Lower leg skin (tissue), 4 donors: Measurements from ENCODE around the gene GSE1. TPM values are rescaled to one million over a fixed set of nuclear protein-coding genes. Genes with fewer than 3 reads are reported as not detected.

Experiments used
- DNase-seq, 2 donors: peaks; one replicate each; pipeline ENCODE4 v3.0.0-alpha.2; 2019; ENCODE audit warnings: low spot score in 2 of 2
- H3K4me3 ChIP-seq: fragments of 200-600 bp; sonication (generic); 2 replicates; pipeline ENCODE4 v1.5.1; 2017; ENCODE audit warnings: mild to moderate bottlenecking, low read depth; ENCODE audit not compliant: poor library complexity, severe bottlenecking
- CTCF ChIP-seq, 3 donors: fragments of 450-650 bp; IDR thresholded peaks; one replicate each; pipeline ENCODE4 v1.5.1; 2016; ENCODE audit warnings: antibody characterized with exemption in 3 of 3, mild to moderate bottlenecking in 3 of 3, moderate library complexity in 2 of 3
- POLR2A ChIP-seq, 2 donors: fragments of 450-650 bp; IDR thresholded peaks; one replicate each; pipeline ENCODE4 v1.6.1; 2016 to 2017; ENCODE audit warnings: antibody characterized with exemption in 2 of 2, mild to moderate bottlenecking in 1 of 2, moderate library complexity in 1 of 2
- WGBS, 2 donors: methylation state at CpG; one replicate each; pipeline ENCODE4 v1.1.5; 2018; 5-methylcytosine and 5-hydroxymethylcytosine counted together
- intact Hi-C: fragments of 100-400 bp; cut with DNase I; formaldehyde crosslinking; loops from one replicate; pipeline ENCODE4 v1.15.0; 2023; ENCODE audit warnings: low total_unique reads
- total RNA-seq, 4 donors: library from RNA; depleted of rRNA; stranded (reverse); fragments of >200 nt; gene quantifications; one replicate each; pipeline ENCODE4 v1.1.0, GENCODE V29; 2016

Gene GSE1
- total RNA-seq, 4 donors from 2014 or later, result 62.9 to 113 (median 69.9) TPM

- H3K4me3 ChIP-seq, result no peak overlapping the region
- intact Hi-C loops, result loop anchor here (10.0 kb wide), 1 partner anchor 312 kb away; no protein-coding TSS in a partner anchor
- peak in 1 of 2 donors; percentile 32 for DNase-seq
- no peak for TF ChIP-seq CTCF (IDR thresholded peaks at IDR 0.05)
- TF ChIP-seq POLR2A (IDR thresholded peaks at IDR 0.05), result no peak
- WGBS, 2 donors, result 47 to 56% methylated on average over 27 to 28 of the region's 28 CpGs
These were observed 3.6 kb downstream of the GSE1 start for GRCh38 chr16:85616607-85617321.

DNA sequence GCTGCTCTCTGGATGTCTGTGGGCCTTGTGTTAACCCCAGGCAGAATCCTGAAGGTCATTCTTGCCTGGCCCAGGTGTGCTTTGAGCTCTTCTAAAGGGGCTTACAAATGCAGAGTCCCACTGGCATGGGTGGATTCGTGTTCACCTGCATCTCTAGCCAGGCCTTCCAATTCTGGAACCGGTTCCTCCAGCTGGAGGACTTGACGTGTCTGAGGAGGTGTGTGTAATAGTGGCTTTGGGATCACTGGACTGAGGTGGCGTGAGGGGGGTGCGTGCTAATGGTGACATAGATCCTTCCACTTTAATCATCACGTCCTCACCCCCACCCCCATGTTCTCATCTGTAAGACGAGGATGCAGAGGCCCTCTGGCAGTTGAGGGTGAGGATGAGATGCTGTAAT, 4.8 kb downstream of the GSE1 start:
- WGBS, 2 donors, result 69 to 83% methylated on average over 7 of the region's 7 CpGs
- DNase-seq, result no peak
- no peak for TF ChIP-seq POLR2A (IDR thresholded peaks at IDR 0.05)
- no peak for TF ChIP-seq CTCF (IDR thresholded peaks at IDR 0.05)
- intact Hi-C loops, result loop anchor here (10.0 kb wide), 1 partner anchor 313 kb away; no protein-coding TSS in a partner anchor
- no peak overlapping the region for H3K4me3 ChIP-seq

GRCh38 chr16:85618521-85618920, 5.4 kb downstream of the GSE1 start:
- TF ChIP-seq POLR2A (IDR thresholded peaks at IDR 0.05), result no peak
- TF ChIP-seq CTCF (IDR thresholded peaks at IDR 0.05), result no peak
- no peak for DNase-seq
- intact Hi-C loops, result loop anchor here (10.0 kb wide), 1 partner anchor 314 kb away; no protein-coding TSS in a partner anchor
- no peak overlapping the region for H3K4me3 ChIP-seq
- 96 to 100% methylated on average over 9 of the region's 9 CpGs for WGBS, 2 donors

DNA sequence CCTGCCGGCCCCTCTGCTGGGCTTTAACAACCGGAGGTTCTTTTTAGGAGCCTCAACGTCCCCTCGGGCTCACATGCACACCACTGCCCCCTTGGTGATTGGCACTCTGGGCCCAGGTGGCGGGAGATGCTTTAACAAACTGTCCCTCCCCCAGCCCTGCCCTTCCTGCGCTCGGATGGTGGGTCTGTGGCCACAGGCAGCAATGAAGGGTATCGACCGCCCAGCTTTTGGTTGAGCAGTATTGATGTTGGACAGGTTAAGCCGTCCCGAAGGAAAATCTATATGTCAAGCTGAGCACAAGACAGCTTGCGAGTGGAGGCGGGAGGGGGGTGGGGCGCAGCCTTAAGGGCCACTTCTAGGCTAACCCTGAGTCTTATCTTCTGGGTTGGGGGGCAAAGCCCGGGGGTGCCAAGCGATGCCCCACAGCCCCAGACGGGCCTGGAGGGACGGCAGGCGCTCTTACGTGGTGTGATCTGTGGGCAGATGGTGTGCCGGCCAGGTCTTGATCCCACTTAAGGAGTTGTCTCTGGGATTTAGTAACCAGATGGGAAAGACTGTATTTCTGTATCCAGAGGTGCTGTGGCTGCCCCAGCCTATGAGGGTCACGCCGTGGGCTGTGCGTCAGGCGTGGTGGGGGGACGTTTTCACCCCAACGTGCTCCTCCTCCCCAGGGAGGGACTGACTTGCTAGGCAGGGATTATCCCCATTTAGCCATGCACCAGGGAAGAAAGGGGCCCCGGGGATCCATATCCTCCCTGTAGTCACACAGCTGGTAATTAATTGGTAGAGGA, 6.2 kb downstream of the GSE1 start:
- 93 to 94% methylated on average over 28 of the region's 28 CpGs for WGBS, 2 donors
- intact Hi-C loops, result loop anchor here (10.0 kb wide), 1 partner anchor 314 kb away; no protein-coding TSS in a partner anchor
- TF ChIP-seq POLR2A (IDR thresholded peaks at IDR 0.05), result no peak
- DNase-seq, result no peak
- H3K4me3 ChIP-seq, result no peak overlapping the region

- no peak for DNase-seq
- WGBS, 2 donors, result 90 to 93% methylated on average over 16 of the region's 16 CpGs
- no peak overlapping the region for H3K4me3 ChIP-seq
- intact Hi-C loops, result no loop called here
- TF ChIP-seq POLR2A (IDR thresholded peaks at IDR 0.05) (no peak), CTCF (IDR thresholded peaks at IDR 0.05) (no peak)
These were observed 7.3 kb downstream of the GSE1 start for GRCh38 chr16:85620374-85620773.
